ENCODE measurements around the gene KREMEN2. TPM values are rescaled to one million over a fixed set of nuclear protein-coding genes. Genes with fewer than 3 reads are reported as not detected.

Gene KREMEN2
- polyA plus RNA-seq, 4 donors, result 0.15 to 0.54 (median 0.47) TPM; not detected in 1

DNA sequence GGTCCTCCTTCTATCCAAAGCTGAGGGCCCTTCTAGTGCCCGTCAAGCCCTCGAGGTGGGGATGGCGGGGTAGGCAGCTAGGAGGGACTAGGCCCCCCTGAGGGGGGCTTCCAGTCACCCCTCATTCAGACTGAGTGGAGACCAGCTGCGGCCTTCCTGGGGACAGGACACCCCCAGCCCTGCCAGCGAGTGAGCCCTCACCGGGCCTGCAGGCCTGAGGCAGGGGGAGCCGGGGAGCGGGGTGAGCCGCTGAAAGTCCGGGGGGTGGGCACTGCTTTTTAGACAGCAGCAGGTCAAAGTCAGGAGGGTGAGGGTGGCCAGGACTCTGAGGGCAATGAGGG, 8.7 kb upstream of the KREMEN2 start:
- Histone ChIP-seq H3K27me3 (ENCODE audit: control insufficient read depth in 3 of 3, insufficient read depth in 3 of 3, low read length in 3 of 3) (peaks cover 0 to 21% (median 3%) of the 10 kb centered on the region in 3 donors), H3K36me3 (ENCODE audit: control insufficient read depth in 3 of 3, insufficient read depth in 2 of 3, low read depth in 1 of 3, low read length in 3 of 3) (peaks cover 0 to 5% (median 0%) of the 10 kb centered on the region in 3 donors), H3K27ac (ENCODE audit: low read depth in 1 of 3, low read length in 2 of 3) (peak overlapping the region in 1 of 3 donors; percentile 40), H3K4me3 (ENCODE audit: low read depth in 1 of 3, low read length in 3 of 3) (no peak overlapping the region), H3K9me3 (ENCODE audit: control insufficient read depth in 2 of 2, insufficient read depth in 1 of 2, low read depth in 1 of 2, low read length in 1 of 2) (no peaks in the 10 kb centered on the region), H3K4me1 (ENCODE audit: control insufficient read depth in 3 of 3, insufficient read depth in 2 of 3, low read depth in 1 of 3, low read length in 2 of 3) (peaks cover 0 to 5% (median 0%) of the 10 kb centered on the region in 3 donors)
- FAIRE-seq, result no peak
- DNase-seq, result no peak
- 49 to 57% (median 56%) methylated on average over 10 of the region's 10 CpGs for WGBS, 3 donors

DNA sequence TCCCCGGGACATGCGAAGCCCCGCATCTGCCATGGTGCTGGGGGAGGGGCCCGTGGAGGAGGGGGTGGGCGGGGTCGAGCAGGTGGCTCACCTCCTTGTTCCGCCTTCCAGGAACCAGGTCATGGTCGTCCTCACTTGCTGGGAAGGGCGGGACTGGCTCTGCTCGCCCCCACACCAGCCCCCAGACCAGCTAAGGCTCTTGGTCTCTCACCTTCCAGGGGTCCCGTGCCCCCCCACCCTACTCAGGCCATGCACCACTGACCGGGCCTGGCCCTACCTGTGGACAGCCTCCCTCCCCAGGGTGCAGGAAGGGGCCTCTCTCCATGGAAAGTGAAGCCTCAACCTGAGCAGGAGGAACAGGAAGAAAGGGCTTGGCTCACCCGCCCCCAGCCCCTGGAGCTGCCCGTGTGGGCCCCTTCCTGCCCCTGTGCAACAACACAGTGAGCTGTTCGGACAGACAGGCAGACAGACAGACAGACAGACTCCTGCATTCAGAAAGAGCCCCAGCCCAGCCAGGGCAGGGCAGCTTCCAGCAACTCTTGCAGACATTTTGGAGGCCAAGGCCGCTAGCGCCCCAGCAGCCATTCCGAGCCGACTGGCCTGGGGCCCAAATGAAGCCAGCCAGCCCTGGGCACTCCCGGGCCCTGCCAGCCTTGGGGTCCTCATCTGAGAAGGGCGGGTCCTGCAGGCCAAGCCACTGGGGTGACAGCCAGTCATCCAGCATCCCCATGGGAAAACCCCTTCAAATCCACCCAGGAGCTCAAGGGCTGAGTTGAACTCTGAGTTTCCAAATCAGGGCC, 8.1 kb upstream of the KREMEN2 start:
- 35 to 39% (median 35%) methylated on average over 9 to 21 of the region's 21 CpGs for WGBS, 3 donors
- H3K4me1 ChIP-seq (ENCODE audit: control insufficient read depth in 3 of 3, insufficient read depth in 2 of 3, low read depth in 1 of 3, low read length in 2 of 3), result peaks cover 0 to 5% (median 0%) of the 10 kb centered on the region in 3 donors
- peaks cover 0 to under 1% (median 0%) of the 10 kb centered on the region in 3 donors for H3K36me3 ChIP-seq (ENCODE audit: control insufficient read depth in 3 of 3, insufficient read depth in 2 of 3, low read depth in 1 of 3, low read length in 3 of 3)
- DNase-seq, result peak in 1 of 2 donors; percentile 36
- H3K4me3 ChIP-seq (ENCODE audit: low read depth in 1 of 3, low read length in 3 of 3), result no peak overlapping the region
- peak overlapping the region in 1 of 3 donors; percentile 22 for H3K27ac ChIP-seq (ENCODE audit: low read depth in 1 of 3, low read length in 2 of 3)
- FAIRE-seq, result no peak
- H3K27me3 ChIP-seq (ENCODE audit: control insufficient read depth in 3 of 3, insufficient read depth in 3 of 3, low read length in 3 of 3), result peaks cover 0 to 24% (median 3%) of the 10 kb centered on the region in 3 donors
- H3K9me3 ChIP-seq (ENCODE audit: control insufficient read depth in 2 of 2, insufficient read depth in 1 of 2, low read depth in 1 of 2, low read length in 1 of 2), result no peaks in the 10 kb centered on the region

DNA sequence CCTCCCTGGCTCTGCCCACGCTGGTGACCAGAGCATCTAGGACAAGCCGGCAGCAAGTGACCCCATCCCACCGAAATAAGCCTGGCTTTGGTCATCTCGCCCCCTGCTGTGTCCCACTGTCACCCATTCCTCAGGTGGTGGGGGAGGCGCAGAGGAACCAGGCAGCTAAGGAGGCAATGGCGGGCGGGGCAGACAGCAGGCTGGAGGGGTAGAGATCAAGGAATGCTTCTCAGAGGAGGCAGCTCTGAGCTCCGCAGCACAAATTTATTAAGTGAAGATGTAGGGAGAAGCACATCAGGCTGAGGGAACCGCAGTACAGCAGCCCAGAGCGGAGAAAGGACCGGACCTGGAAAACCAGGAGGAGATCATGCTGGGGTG, 7.5 kb upstream of the KREMEN2 start:
- 84 to 86% (median 84%) methylated on average over 11 of the region's 11 CpGs for WGBS, 3 donors
- Histone ChIP-seq H3K27me3 (ENCODE audit: control insufficient read depth in 3 of 3, insufficient read depth in 3 of 3, low read length in 3 of 3) (peaks cover 0 to 26% (median 3%) of the 10 kb centered on the region in 3 donors), H3K4me3 (ENCODE audit: low read depth in 1 of 3, low read length in 3 of 3) (no peak overlapping the region), H3K27ac (ENCODE audit: low read depth in 1 of 3, low read length in 2 of 3) (no peak overlapping the region), H3K36me3 (ENCODE audit: control insufficient read depth in 3 of 3, insufficient read depth in 2 of 3, low read depth in 1 of 3, low read length in 3 of 3) (no peaks in the 10 kb centered on the region), H3K4me1 (ENCODE audit: control insufficient read depth in 3 of 3, insufficient read depth in 2 of 3, low read depth in 1 of 3, low read length in 2 of 3) (peaks cover 0 to 5% (median 0%) of the 10 kb centered on the region in 3 donors), H3K9me3 (ENCODE audit: control insufficient read depth in 2 of 2, insufficient read depth in 1 of 2, low read depth in 1 of 2, low read length in 1 of 2) (no peaks in the 10 kb centered on the region)
- DNase-seq, result no peak
- no peak for FAIRE-seq

DNA sequence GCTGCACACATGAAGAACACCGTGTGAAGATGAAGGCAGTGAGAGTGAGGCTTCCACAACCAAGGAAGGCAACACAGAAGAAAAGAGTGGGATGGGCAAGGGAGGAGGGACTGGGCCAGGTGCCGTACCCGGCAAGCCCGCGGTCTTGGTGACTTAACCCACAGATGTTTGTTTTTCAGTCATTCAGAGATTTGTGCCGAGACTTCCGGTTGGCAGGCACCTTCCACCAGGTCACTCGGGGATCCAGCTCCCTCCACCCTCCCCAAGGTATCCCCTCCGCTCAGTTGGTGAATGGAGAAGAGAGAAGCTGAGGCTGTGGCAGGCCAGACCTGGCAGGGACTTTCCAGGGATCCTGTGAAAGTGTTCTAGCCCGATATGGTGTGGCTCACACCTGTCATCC, 4.9 kb upstream of the KREMEN2 start:
- H3K36me3 ChIP-seq (ENCODE audit: control insufficient read depth in 3 of 3, insufficient read depth in 2 of 3, low read depth in 1 of 3, low read length in 3 of 3), result no peaks in the 10 kb centered on the region
- DNase-seq, result no peak
- FAIRE-seq, result no peak
- no peak overlapping the region for H3K27ac ChIP-seq (ENCODE audit: low read depth in 1 of 3, low read length in 2 of 3)
- H3K27me3 ChIP-seq (ENCODE audit: control insufficient read depth in 3 of 3, insufficient read depth in 3 of 3, low read length in 3 of 3), result peaks cover 12 to 50% (median 14%) of the 10 kb centered on the region in 3 donors
- no peak overlapping the region for H3K4me3 ChIP-seq (ENCODE audit: low read depth in 1 of 3, low read length in 3 of 3)
- peaks cover 0 to 16% (median 5%) of the 10 kb centered on the region in 3 donors for H3K4me1 ChIP-seq (ENCODE audit: control insufficient read depth in 3 of 3, insufficient read depth in 2 of 3, low read depth in 1 of 3, low read length in 2 of 3)
- no peaks in the 10 kb centered on the region for H3K9me3 ChIP-seq (ENCODE audit: control insufficient read depth in 2 of 2, insufficient read depth in 1 of 2, low read depth in 1 of 2, low read length in 1 of 2)
- 4 to 46% (median 30%) methylated on average over 10 of the region's 10 CpGs for WGBS, 3 donors

DNA sequence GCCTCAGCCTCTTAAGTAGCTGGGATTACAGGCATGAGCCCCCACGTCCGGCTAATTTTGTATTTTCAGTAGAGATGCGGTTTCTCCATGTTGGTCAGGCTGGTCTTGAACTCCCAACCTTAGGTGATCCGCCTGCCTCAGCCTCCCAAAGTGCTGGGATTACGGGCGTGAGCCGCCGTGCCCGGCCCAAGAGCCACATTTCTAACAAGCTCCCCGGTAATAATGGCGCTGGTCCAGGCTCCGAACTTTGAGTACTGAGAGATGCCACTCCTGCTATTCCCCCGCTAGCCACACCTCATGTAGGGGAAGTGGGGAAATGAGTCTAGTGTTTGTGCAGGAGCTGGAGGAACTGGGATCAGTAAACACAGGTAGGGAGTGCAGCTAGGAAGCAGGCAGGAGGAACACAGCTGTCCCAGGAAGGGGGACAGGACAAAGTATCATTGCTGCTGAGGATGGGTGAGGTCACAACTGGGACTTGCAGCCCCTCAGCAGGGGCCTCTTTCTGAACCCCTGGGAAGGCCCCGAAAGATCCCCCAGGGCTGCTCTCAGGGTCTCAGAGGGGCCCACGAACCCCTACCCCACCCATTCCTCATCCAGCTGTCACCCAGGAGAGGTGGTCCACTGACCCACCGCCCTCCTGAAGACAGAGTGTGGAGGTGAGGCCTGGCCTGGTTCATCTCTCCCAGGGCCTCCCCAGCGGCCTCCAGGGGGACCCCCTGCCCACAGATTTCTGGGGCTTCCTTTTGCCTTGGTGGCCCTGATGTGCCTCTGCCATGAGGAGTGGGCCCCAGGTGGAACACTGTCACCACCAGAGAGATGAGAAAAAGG, 3.7 kb upstream of the KREMEN2 start:
- WGBS, 3 donors, result 49 to 74% (median 58%) methylated on average over 17 of the region's 17 CpGs
- peaks cover 13 to 55% (median 19%) of the 10 kb centered on the region in 3 donors for H3K27me3 ChIP-seq (ENCODE audit: control insufficient read depth in 3 of 3, insufficient read depth in 3 of 3, low read length in 3 of 3)

DNA sequence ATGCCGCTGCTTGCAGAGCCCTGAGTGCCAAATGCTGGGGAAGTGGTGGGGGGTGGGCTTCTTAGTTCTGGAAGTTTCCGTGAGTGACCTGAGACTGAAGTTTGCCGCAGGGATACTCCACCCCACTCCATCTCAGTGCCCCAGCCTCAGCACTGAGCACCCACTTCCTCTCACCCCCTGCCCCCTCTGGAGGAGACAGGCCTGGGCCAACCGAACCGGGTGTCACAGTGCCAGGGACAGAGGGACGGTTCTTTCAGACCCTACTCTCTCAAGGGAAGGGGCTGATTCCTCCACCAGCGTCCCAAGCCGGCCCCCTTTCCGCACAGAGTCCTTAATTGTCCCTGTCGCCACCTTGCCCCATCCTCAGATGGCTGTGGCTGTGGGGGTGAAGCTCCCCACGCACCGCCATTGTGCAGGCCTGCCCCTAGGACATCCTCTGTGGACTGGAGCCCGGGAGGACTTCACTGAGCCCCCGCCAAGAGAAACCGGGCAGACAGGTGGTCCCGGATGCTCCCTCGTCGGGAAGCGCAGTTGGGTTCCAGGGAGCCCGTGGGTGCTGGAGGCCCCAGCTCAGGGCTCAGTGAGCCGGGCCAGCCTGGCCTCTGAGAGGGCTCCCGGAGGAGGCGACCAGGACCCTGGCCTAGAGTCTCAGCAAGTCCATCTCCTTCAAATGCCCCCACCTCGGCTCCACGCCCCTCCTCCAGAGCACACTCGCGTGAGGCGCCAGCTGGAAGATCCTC, 1.6 kb upstream of the KREMEN2 start:
- Histone ChIP-seq H3K9me3 (ENCODE audit: control insufficient read depth in 2 of 2, insufficient read depth in 1 of 2, low read depth in 1 of 2, low read length in 1 of 2) (no peaks in the 10 kb centered on the region), H3K4me1 (ENCODE audit: control insufficient read depth in 3 of 3, insufficient read depth in 2 of 3, low read depth in 1 of 3, low read length in 2 of 3) (peaks cover 0 to 20% (median 9%) of the 10 kb centered on the region in 3 donors), H3K4me3 (ENCODE audit: low read depth in 1 of 3, low read length in 3 of 3) (no peak overlapping the region), H3K27me3 (ENCODE audit: control insufficient read depth in 3 of 3, insufficient read depth in 3 of 3, low read length in 3 of 3) (peaks cover 21 to 70% (median 29%) of the 10 kb centered on the region in 3 donors), H3K27ac (ENCODE audit: low read depth in 1 of 3, low read length in 2 of 3) (no peak overlapping the region), H3K36me3 (ENCODE audit: control insufficient read depth in 3 of 3, insufficient read depth in 2 of 3, low read depth in 1 of 3, low read length in 3 of 3) (no peaks in the 10 kb centered on the region)
- FAIRE-seq, result no peak
- DNase-seq, result no peak
- WGBS, 3 donors, result 17 to 25% (median 24%) methylated on average over 23 to 28 of the region's 28 CpGs

More for the DNA sequence above, 3.7 kb upstream of the KREMEN2 start:
- DNase-seq (no peak), FAIRE-seq (no peak)
- Histone ChIP-seq H3K27ac (ENCODE audit: low read depth in 1 of 3, low read length in 2 of 3) (no peak overlapping the region), H3K4me3 (ENCODE audit: low read depth in 1 of 3, low read length in 3 of 3) (no peak overlapping the region), H3K4me1 (ENCODE audit: control insufficient read depth in 3 of 3, insufficient read depth in 2 of 3, low read depth in 1 of 3, low read length in 2 of 3) (peaks cover 0 to 25% (median 6%) of the 10 kb centered on the region in 3 donors), H3K36me3 (ENCODE audit: control insufficient read depth in 3 of 3, insufficient read depth in 2 of 3, low read depth in 1 of 3, low read length in 3 of 3) (no peaks in the 10 kb centered on the region), H3K9me3 (ENCODE audit: control insufficient read depth in 2 of 2, insufficient read depth in 1 of 2, low read depth in 1 of 2, low read length in 1 of 2) (no peaks in the 10 kb centered on the region)

DNA sequence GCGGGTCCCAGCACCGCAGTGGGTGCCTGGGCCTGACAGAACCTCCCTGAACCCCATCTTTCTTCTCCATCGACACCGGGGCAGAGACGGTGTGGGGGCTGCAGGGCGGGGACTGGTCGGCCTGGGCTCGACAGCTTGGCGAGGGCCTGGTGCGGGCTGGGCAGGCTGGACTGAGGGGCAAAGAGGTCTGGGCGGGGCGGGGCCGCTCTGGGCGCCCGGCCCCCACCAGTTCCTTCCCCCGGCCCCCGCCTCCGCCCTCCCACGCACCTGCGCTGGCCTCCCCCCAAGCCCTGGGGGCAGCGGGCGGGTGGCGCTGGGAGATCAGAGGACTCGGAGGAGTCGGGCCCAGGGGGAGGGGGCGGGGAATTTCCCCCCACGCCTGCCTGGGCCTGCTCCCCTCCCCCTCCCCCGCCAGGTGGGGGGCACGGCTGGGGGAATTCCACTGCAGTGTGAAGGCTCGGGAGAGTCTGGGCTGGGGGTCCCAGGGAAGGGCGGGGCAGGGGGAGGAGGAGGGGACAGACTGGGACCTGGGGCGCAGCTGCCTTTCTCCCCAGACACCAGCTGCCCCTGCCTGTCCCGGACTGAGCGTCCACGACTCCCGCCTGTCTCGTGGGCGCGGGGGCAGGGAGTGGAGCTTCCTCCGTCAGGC, 877 bp upstream of the KREMEN2 start:
- H3K27ac ChIP-seq (ENCODE audit: low read depth in 1 of 3, low read length in 2 of 3), result no peak overlapping the region
- peaks cover 25 to 76% (median 34%) of the 10 kb centered on the region in 3 donors for H3K27me3 ChIP-seq (ENCODE audit: control insufficient read depth in 3 of 3, insufficient read depth in 3 of 3, low read length in 3 of 3)
- 1 to 2% (median 2%) methylated on average over 16 to 38 of the region's 40 CpGs for WGBS, 3 donors
- peaks cover 0 to 27% (median 9%) of the 10 kb centered on the region in 3 donors for H3K4me1 ChIP-seq (ENCODE audit: control insufficient read depth in 3 of 3, insufficient read depth in 2 of 3, low read depth in 1 of 3, low read length in 2 of 3)
- H3K36me3 ChIP-seq (ENCODE audit: control insufficient read depth in 3 of 3, insufficient read depth in 2 of 3, low read depth in 1 of 3, low read length in 3 of 3), result no peaks in the 10 kb centered on the region
- no peaks in the 10 kb centered on the region for H3K9me3 ChIP-seq (ENCODE audit: control insufficient read depth in 2 of 2, insufficient read depth in 1 of 2, low read depth in 1 of 2, low read length in 1 of 2)
- DNase-seq (no peak), FAIRE-seq (no peak)
- peak overlapping the region in 1 of 3 donors; percentile 26 for H3K4me3 ChIP-seq (ENCODE audit: low read depth in 1 of 3, low read length in 3 of 3)

All from small intestine (tissue), 7 donors.